NCI-H1930 (cell line): ENCODE measurements around the gene UBE2I.
"Not testable (repeated sequence)": the region's sequence is repeated elsewhere in the genome, so short reads cannot be mapped to it uniquely, and the experiment has no call there.

ENCODE experiments used
- DNase-seq, 2 experiments: peaks; one replicate each; lab custom pipeline; 2025; lab: John Stamatoyannopoulos, UW

The UBE2I gene

DNA sequence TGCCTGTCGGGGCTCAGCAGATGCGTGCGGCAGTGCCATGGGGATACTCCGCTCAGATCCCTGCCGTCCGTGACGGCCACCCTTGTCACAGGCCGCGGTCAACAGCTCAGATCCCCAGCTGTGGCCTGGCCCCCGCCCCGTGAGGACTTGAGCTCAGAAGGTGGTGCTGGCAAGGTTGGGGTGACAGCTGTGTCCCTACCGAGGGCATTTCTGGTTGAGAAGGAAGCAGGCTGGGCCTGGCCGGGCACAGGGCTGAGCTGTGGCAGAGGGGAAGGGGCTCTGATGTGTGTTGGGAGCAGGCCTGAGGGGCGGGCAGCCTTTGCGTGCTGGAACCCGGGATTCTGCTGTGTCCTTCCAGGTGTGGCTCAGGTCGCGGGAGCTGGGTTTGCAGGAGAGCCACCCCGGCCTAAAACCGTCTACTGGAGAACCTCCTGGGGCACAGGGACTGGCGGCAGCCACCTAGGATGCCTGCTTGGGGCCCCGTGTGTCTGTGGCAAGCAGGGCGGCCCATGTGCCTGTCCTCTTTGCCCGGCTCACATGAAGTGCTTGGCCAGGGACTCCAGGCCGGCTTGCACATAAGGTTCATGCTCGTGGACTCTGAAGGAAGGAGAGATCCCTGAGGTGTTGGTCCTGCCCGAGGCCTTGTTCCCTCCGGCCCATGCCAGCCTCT is 5.1 kb downstream of the UBE2I start:
- no peak for DNase-seq

DNA sequence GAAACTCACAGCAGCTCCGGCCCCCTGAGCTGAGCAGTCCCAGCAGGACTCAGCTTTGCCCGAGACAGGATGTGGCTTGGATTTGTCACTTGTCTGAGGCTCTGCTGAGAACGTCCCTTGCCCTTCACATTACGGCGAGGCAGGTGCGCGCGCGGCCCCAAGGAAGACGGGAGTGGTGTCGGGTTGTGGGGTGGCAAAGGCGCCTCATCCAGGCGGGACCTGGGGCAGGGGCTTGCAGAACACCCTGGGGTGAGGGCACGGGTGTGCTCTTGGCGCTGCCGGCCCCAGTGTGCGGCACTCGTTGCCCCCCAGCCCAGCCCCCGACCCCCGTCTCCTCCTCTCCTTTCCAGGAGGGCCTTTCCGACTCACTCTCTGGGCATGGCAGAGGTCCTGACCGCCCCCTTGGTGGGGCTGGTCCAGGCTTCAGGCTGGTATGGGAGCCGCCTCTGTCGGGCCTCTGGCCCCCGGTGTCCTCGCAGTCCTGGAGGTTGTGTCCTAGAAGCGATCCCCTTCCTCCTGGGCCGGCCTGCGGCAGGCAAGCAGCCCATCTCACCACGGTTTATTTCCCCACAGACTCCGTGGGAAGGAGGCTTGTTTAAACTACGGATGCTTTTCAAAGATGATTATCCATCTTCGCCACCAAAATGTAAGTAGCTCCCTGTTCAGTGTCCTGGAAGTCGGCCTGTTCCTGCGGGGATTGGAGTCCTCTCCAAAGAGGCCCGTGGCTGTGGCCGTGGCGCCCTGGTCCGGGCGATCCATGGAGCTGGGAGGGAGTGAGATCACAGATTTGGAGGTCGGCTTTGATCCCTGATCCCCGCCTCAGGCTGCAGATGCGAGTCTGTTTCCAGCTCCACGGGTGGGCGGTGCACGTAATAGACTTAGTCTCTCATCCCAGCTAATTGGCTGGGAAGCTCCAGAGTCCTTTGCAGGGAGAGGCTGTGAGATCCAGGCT is 5.9 kb downstream of the UBE2I start:
- no peak for DNase-seq

DNA sequence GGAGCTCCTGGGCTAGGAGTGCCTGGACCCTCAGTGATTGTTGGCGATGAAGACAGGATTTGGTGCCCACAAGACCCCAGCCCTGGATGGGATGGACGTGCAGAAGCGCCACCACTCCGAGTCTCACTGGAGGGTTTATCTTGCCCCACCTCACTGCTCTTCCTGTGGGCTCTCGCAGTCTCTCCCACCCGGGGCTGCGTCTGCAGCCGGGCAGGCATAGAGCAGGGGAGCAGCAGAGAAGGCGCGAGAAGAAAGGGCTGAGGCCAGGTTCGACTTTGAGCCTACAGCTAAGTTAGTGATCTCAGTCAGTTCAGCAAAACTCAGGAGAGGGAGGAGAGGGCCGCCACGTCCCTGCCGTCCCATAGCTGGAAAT is 6.6 kb downstream of the UBE2I start:
- no peak for DNase-seq

DNA sequence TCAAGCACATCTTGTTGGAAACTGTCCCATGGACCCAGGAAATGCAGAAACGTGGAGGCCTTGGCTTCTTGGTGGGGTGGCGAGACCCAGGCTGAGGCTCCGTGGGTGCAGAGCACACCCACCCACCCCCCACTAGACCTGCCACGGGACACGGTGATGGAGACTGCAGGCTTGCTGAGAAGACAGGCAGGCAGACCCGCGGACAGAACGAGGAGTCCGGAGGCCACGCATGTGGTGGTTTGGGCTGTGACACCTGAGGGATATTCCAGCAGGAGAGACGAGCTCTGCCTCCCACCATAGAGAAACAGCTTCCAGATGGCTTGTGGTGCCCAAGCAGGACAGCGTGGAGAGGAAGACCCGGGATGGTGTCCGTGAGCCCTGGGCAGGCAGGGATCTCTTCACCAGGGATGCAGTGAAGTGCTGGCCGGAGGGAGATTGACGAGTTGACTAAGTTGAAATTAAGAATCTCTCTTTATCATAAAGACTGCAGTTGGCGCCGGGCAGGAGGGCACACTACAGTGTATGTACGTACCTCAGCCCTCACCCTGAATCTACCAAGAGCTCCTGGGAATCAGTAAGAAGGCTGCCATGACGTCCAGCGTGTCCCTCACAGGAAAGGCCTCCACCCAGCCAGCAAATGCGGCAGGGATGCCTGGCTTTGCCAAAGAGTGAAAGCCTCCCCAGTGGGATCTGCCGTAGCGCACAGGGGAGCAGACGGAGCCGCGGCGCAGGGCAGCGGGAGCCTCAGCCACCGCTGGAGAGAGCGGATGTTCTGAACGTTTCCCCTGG is 8.2 kb downstream of the UBE2I start:
- DNase-seq, result no peak

DNA sequence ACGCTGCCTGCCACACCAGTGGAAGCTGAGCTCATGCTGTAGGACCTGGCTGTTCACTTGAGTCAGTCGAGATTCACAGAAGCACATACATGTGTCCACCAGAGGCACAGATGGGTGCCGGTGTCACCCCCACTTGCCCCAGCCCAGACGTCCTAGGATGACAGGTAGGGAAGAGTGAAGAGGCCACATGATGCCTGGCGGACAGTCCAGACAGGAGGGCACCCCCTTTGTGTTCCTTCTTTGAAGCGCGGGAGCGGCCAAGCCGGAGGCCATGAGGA is 8.8 kb downstream of the UBE2I start:
- no peak for DNase-seq

DNA sequence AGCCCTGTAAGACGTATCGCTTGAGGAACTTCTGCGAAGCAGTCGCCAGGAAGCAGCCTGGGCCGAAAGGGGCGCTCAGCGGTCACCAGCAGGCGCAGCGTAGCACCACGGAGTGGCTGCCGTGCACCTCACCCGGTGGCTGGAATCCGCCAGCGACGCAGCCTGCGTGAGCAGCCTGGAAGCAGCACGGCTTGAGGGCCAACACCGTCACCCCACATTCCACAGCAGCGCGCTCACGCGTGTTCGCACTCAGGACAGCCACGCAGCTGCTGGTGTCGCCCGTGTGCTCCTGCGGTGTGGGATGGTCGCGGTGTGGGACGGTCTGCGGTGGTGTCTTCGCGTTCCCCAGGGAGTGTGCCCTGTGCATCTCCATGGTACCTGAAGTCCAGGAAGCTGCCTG is 9.6 kb downstream of the UBE2I start:
- DNase-seq, result no peak

DNA sequence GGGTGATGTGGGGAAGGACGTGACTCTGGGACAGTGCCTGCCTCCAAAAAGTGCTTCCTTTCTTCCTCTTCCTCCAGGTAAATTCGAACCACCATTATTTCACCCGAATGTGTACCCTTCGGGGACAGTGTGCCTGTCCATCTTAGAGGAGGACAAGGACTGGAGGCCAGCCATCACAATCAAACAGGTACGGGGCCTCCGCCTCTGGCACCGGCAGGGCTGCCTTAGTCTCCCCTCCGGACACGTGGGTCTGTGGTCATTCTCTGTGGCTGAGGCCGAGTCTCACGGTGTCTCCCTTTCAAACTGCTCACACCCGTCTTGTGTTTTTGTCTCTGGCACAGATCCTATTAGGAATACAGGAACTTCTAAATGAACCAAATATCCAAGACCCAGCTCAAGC is 10.7 kb downstream of the UBE2I start:
- DNase-seq, result no peak

DNA sequence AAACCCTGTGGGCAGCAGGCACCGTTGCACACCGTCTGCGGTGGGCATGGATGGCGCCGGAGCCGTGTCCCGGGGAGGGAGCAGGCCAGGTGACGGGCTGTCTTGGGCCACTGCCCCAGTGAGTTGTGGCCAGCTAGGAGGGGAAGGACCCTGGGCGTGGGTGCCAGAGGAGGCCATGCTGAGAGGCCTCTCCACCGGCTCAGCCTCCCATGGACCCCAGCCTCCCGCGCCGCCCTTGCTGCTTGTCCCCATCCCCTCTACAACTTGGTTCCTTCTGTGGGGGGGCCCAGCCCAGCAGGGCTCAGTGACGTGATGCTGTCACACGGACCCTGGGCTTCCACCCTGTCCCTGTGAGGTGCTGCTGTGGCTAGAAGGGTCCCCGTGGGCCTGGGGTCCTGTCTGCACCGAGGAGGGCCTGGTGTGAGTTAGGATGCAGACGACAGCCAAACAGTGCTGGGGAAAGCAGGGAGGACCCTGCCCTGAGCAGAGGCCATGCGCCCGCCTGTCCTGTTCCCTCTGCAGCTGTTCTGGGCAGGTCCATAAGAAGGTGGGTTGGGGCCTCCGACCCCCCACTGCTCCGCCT is 11.3 kb downstream of the UBE2I start:
- DNase-seq, result no peak

DNA sequence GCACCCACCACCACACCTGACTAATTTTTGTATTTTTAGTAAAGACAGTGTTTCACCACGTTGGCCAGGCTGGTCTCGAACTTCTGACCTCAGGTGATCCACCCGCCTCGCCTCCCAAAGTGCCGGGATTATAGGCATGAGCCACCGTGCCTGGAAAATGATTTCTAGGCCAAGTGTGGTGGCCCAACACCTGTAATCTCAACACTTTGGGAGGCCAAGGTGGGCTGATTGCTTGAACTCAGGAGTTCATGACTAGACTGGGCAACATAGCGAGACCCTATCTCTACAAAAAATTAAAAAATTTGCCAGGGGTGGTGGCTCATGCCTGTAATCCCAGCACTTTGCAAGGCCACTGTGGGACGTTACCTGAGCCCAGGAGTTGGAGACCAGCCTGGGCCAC is 13.0 kb downstream of the UBE2I start:
- DNase-seq, result no peak

DNA sequence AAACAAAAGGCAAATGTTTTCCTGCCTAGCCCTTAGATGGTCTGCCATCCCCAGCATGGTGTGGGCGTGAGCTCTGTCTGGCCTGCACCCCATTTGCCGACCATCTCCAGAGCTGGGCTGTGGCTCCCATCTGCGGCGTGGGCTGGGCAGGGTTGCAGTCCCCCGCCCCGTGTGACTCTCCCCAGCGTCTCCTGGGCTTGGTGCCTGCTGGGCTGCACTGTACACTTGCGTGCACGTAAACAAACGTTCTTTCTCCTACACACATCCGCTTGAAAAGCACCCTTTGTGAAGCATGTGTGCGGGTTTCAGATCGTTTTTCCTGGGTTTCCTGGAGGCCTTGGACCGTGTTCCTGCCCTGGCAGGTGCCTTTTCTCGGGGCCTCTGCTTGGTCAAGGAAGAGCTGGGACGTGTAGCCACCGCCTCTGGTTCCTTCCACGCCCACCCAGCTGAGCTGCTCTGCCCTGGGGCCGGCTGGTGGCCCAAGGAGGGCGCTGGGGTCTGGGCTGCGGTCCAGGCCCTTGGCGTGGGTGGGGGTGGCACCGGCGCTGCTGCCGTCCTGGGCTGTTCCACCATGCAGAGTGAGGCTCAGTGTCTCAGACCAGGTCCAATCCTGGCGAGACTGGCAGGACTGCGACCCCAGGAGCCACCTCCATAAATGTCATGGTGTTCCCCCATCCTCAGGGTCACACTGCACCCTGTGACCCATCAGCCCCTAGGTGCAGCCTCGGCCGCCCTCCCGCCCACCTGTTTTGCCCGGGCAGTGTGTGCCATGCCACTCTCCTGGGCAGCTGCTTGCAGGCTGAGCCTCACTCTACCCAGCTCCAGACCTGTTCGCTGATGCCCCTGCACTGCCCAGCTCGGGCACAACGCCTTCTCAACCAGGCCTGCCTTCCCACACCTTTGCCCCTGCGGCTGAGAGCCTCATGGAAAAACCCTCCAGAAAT is 14.1 kb downstream of the UBE2I start:
- no peak for DNase-seq

DNA sequence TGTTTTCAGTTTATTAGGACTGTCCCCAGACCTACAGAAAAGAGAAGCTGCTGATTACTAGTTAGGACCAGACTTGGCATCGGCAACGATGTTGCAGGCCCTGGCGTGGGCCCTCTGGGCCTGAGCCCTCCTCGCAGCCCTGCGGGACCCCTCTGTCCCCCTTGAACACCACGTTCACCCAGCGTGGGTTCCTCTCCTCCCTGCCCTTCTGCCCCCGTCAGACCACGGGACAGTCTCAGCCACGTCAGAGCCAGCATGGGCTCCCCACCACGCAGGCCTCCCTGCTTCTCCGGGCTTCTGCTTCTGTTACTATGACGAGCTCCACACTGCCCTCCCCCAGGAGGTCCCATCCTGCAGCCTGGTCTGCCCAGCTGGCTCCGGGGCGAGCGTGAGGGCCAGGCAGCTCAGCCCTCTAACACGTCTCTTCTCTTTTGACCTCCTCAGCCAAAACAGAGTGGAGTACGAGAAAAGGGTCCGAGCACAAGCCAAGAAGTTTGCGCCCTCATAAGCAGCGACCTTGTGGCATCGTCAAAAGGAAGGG is 14.9 kb downstream of the UBE2I start:
- DNase-seq, result no peak

DNA sequence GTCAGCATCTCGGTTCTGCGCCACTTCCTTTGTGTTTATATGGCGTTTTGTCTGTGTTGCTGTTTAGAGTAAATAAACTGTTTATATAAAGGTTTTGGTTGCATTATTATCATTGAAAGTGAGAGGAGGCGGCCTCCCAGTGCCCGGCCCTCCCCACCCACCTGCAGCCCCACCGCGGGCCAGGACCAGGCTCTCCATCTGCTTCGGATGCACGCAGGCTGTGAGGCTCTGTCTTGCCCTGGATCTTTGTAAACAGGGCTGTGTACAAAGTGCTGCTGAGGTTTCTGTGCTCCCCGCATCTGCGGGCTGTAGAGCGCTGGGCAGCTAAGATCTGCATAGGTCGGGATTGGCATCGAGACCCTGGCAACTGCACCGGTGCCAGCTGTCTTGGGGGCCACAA is 15.8 kb downstream of the UBE2I start:
- no peak for DNase-seq

DNA sequence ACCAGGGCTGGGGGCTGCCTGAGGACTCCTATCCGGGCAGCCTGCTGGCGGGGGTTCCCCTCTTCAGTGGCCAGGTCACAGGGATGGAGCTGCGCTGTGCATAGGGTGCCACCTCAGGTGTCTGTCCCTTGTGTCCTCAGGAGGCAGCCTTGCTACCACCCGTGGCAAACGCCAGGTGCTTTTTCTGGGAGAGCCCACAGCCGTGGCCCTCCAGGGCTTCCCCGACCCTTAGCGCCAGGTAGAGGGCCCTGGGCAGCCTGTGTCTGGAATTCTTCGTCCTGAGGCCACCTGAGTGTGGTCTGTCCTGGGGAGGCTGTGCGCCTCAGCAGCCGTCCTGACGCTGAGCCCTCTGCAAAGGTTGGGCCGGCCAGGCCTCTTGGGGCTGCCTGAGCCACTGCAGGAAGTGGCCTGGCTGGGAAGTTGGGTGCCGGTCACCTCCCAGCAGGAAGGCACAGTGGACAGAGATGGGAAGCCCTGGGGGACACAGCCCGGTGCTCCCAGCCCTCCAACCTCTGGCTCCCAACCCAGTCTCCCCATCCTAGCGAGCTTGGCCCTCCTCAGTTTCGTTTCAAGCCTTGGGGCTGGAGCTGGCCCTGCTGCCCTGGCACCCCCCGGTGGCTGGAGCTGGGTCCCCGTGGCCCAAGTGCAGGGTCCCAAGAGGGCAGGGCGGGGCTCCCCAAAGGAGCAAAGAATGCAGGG is 16.4 kb downstream of the UBE2I start:
- no peak for DNase-seq

DNA sequence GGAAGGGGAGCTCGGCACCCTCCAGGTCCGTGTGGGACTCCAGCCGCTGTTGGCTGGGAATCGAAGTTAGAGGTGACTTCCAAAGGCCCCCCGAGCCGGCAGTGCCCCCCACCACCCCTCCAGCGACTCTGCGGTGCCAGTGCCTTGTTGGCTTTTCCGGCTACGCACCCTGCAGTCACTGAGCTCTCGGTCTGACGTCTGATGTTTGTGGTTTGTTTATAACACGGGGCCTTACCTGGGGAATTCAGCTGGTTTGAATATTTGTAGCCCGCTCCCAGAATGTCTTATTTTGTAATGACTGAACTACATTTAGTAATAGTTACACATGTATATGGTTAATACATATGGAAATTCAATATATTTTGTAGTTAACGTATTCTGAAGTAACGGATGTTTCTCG is 17.0 kb downstream of the UBE2I start:
- DNase-seq, result no peak

DNA sequence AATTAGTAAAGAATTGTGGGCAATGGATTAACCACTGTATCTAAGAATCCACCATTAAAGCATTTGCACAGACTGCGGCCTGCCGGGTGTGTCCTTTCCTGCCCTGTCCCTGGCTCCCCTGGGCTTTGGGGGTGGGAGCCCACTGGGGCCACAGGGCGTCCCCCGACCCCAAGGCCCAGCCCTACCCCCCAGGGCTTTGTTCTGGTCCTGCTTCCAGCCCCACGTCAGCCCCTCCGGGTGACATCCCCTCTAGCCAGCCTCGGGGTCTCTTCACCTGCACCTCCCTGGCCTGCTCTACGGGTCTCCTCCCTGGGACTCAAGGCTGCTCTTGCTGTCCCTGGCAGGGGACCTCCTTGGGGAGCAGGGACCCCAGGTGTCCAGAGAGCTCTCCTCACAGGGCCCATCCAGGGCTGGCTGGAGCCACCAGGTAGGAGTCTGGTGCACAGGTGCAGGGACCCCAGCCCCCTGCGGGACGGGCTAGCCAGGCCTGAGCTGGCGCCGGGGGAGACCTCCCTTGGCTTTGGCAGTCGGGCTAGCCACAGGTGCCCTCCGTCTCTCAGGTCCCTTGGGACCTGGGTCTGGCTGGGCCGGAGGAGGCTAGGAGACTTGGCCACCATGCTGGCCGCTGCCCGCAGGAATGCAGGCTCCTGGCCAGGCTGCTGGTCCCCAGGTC is 17.6 kb downstream of the UBE2I start:
- DNase-seq, result no peak

DNA sequence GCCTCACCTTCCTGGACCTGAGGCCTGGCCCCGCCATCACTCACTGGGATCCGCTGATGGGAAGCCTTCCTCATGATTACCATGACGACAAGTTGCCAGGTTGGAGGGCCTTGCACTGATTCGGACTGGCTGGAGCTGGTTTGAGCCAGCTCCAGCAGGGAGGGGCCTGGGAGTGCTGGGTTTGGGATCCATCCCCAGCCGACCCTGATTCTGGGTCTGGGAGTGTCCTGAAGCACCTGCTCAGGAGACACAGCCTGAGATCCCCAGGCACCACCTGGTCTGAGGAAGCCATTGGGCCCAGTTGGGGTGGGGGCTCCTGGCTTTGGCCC is 18.1 kb downstream of the UBE2I start:
- no peak for DNase-seq

DNA sequence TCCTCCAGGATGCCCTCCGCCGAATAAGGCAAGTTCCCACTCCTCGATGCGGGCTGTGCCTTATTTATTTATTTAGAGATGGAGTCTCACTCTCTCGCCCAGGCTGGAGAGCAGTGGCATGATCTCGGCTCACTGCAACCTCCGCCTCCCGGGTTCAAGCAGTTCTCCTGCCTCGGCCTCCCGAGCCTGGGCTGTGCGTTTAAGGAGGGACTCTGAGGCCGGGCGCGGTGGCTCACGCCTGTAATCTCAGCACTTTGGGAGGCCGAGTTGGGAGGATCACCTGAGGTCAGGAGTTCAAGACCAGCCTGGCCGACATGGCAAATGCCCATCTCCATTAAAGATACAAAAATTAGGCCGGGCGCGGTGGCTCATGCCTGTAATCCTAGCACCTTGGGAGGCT is 18.7 kb downstream of the UBE2I start:
- not testable (repeated sequence) for DNase-seq

DNA sequence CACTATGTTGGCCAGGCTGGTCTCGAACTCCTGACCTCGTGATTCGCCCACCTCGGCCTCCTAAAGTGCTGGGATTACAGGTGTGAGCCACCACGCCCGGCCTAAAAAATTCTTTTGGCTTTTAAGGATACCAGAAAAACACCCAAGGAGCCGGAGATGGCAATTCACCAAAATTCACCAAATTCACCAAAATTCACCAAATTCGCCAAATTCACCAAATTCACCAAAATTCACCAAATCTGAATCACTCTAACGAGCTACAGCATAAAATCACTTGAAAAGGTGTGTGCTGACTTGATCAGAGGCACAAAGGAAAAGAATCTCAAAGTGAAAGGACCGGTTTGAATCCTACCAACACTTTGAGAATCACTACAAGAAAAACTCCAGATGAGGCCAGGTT is 19.5 kb downstream of the UBE2I start:
- DNase-seq, result not testable (repeated sequence)

DNA sequence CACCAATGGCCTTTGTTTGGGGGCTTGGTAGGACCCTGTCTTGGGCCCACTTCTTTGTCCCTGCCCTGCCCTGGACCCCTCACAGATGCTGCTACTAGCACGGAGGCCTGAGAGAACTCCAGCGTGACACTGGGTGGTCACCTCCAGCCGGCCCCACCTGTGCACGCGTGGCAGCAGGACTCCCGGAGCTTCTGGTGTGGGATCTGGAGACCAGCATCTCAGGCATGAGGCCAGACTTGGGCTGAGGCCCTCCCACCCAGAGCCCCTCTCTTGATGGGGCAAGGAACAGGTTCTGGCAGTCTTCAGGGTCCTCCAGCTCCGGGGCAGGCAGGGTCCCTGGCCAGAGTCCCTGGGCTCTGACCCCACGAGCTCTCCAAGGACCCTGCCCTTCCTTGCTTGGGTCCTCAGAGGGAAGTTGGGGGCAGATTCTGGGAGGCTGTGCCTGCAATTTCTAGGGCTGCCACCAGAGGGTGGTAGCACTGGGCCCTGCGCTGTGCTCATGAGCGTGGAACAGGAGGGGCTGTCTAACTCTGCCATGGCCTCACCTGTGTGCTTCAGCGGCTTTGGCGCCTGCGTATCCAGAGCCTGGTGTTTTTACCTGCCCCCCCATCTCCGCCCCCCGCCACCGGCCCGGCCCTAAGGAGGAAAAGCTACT is 21.0 kb downstream of the UBE2I start:
- DNase-seq, result no peak
